K562 (cell line): ENCODE results near the gene DMAC1. TPM values are rescaled to one million over a fixed set of nuclear protein-coding genes. Genes with fewer than 3 reads are reported as not detected.

ENCODE experiments used
- ATAC-seq: fragments of 200-7000 bp; cut with Tn5 transposase; 3 replicates; pipeline ENCODE4 v1.9.1; 2020; ENCODE audit warnings: moderate library complexity
- BruUV-seq: library from RNA; stranded (reverse); fragments of 400-500 nt; replicated peaks from 2 replicates; lab custom pipeline; 2021; lab: Mats Ljungman, UMichigan
- CTCF ChIA-PET: fragments of 300-600 bp; formaldehyde crosslinking; extraction: SDS; loops from one replicate; lab custom pipeline; 2021; ENCODE audit warnings: low intra/inter-chr PET ratio; lab: Yijun Ruan, JAX
- POLR2A ChIA-PET: fragments of 300-600, 350-650 bp; sonication (Branson Sonifier 250); formaldehyde crosslinking; extraction: SDS; loops from one replicate; lab custom pipeline; 2021; ENCODE audit warnings: antibody characterized with exemption, inconsistent platforms; lab: Yijun Ruan, JAX
- DNase-seq, 4 experiments: peaks; one replicate each; pipeline versions ENCODE4 v3.0.0 to v3.0.0-alpha.2; 2011 to 2018; ENCODE audit warnings: low spot score in 3 of 4, mixed read lengths in 3 of 4; ENCODE audit errors: extremely low read depth in 1 of 4
- FAIRE-seq: peaks from 2 replicates; lab custom pipeline; 2011; peaks lifted over from hg19 to GRCh38; lab: Jason Lieb, UNC
- H2AFZ ChIP-seq: 2 replicates; pipeline ENCODE4 v1.6.0; 2011; ENCODE audit warnings: low read depth, low read length, control low read depth, inconsistent platforms
- H3K27ac ChIP-seq: fragments of 200-600 bp; 3 replicates; pipeline ENCODE4 v1.8.0; 2011; ENCODE audit warnings: low read depth, mild to moderate bottlenecking, control low read depth, inconsistent platforms, low read length, moderate library complexity, mixed read lengths; ENCODE audit errors: extremely low read depth
- H3K27me3 ChIP-seq, 2 experiments: fragments of 300-600 bp in 1 of 2; 2 replicates in 1 of 2; 3 replicates in 1 of 2; pipeline versions ENCODE4 v1.6.0 to v1.8.0; 2011; ENCODE audit warnings: inconsistent platforms in 2 of 2, low read length in 2 of 2, mild to moderate bottlenecking in 1 of 2, mixed read lengths in 1 of 2, moderate library complexity in 1 of 2; ENCODE audit not compliant: control insufficient read depth in 2 of 2, insufficient read depth in 2 of 2
- H3K36me3 ChIP-seq: fragments of 300-600 bp; 3 replicates; pipeline ENCODE4 v1.8.0; 2011; ENCODE audit warnings: mild to moderate bottlenecking, low read length, inconsistent platforms; ENCODE audit not compliant: control insufficient read depth, insufficient read depth
- H3K4me1 ChIP-seq, 2 experiments: fragments of 200-600 bp in 1 of 2; replicated peaks in 1 of 2; 2 replicates in 1 of 2; 3 replicates in 1 of 2; pipeline versions ENCODE4 v1.5.1 to v1.8.0; 2011; ENCODE audit warnings: inconsistent platforms in 2 of 2, low read length in 2 of 2, mild to moderate bottlenecking in 1 of 2, mixed read lengths in 1 of 2, moderate library complexity in 1 of 2; ENCODE audit not compliant: control insufficient read depth in 2 of 2, insufficient read depth in 2 of 2
- H3K4me2 ChIP-seq: 2 replicates; pipeline ENCODE4 v1.6.1; 2011; ENCODE audit warnings: low read length, control low read depth, inconsistent platforms, mixed read lengths; ENCODE audit not compliant: insufficient read depth
- H3K4me3 ChIP-seq: fragments of 200-600 bp; sonication (generic), shearing (Covaris generic); 2 replicates; pipeline ENCODE4 v1.5.1; 2016; ENCODE audit warnings: control low read depth, inconsistent platforms
- H3K79me2 ChIP-seq: fragments of 200-600 bp; 3 replicates; pipeline ENCODE4 v1.8.0; 2011; ENCODE audit warnings: low read length, inconsistent platforms; ENCODE audit not compliant: control insufficient read depth, insufficient read depth
- H3K9ac ChIP-seq, 2 experiments: 2 replicates each; pipeline versions ENCODE4 v1.6.0 to v1.6.1; 2011; ENCODE audit warnings: low read depth in 2 of 2, low read length in 2 of 2, control low read depth in 1 of 2, inconsistent platforms in 1 of 2, mild to moderate bottlenecking in 1 of 2, mixed read lengths in 1 of 2; ENCODE audit not compliant: insufficient read depth in 1 of 2
- H3K9me1 ChIP-seq: one replicate; pipeline ENCODE4 v1.6.0; 2011; ENCODE audit warnings: inconsistent platforms, mild to moderate bottlenecking, low read length, moderate library complexity; ENCODE audit not compliant: control insufficient read depth, insufficient read depth
- H3K9me3 ChIP-seq: replicated peaks from 2 replicates; pipeline ENCODE4 v1.5.1; 2011; ENCODE audit warnings: low read depth, low read length, inconsistent platforms; ENCODE audit not compliant: control insufficient read depth, insufficient read depth
- H4K20me1 ChIP-seq: replicated peaks from 2 replicates; pipeline ENCODE4 v1.6.1; 2011; ENCODE audit warnings: low read length, inconsistent platforms, mixed read lengths; ENCODE audit not compliant: control insufficient read depth, insufficient read depth
- E2F8 ChIP-seq: fragments of 450-650 bp; IDR thresholded peaks from 2 replicates; pipeline ENCODE4 v1.7.1; 2018; ENCODE audit warnings: mild to moderate bottlenecking, low read depth; ENCODE audit not compliant: partially characterized antibody
- NR1H2 ChIP-seq: sonication (generic); formaldehyde crosslinking; IDR thresholded peaks from 2 replicates; pipeline ENCODE4 v1.4.0; 2020; ENCODE audit warnings: mild to moderate bottlenecking, missing genetic modification reagents
- NR2C2 ChIP-seq, 2 experiments: fragments of 200-800 bp in 1 of 2; sonication (Bioruptor generic) in 1 of 2; sonication (generic) in 1 of 2; formaldehyde crosslinking in 1 of 2; IDR thresholded peaks; 2 replicates each; pipeline versions ENCODE4 v1.6.1 to v1.8.0; 2016 to 2022; ENCODE audit warnings: mild to moderate bottlenecking in 1 of 2, missing compliant biosample characterization in 1 of 2, missing genetic modification characterization in 1 of 2, missing genetic modification reagents in 1 of 2
- THRB ChIP-seq: fragments of 450-650 bp; formaldehyde crosslinking; conservative IDR thresholded peaks from 2 replicates; pipeline ENCODE4 v1.4.0; 2022; ENCODE audit warnings: mild to moderate bottlenecking, missing genetic modification characterization
- ZFPM2 ChIP-seq: fragments of 250-450 bp; sonication (Bioruptor Pico); IDR thresholded peaks from 2 replicates; pipeline ENCODE4 v1.5.1; 2022; ENCODE audit warnings: mild to moderate bottlenecking
- ZNF583 ChIP-seq: fragments of 250-450 bp; sonication (Bioruptor Pico); IDR thresholded peaks from 2 replicates; pipeline ENCODE4 v1.4.0; 2020
- WGBS: fragments of 100-300 bp; shearing (Covaris generic); methylation state at CpG from one replicate; pipeline ENCODE4 v1.1.6; 2016; ENCODE audit warnings: low coverage, mixed read lengths; ENCODE audit not compliant: insufficient coverage; ENCODE audit errors: missing lambda C conversion rate; 5-methylcytosine and 5-hydroxymethylcytosine counted together
- in situ Hi-C: fragments of 300-500 bp; cut with MboI; formaldehyde crosslinking; loops from 4 replicates; pipeline ENCODE4 v1.15.0; 2018; ENCODE audit warnings: inconsistent platforms, mixed read lengths
- intact Hi-C: fragments of 100-400 bp; cut with micrococcal nuclease; formaldehyde crosslinking; loops from 2 replicates; pipeline ENCODE4 v1.14.2; 2022
- polyA plus RNA-seq, 8 experiments: library from polyadenylated mRNA; depleted of rRNA in 4 of 8; stranded (reverse) in 5 of 8; unstranded in 3 of 8; fragments of >200 nt; fragmentation: Nextera tagmentation in 2 of 8; fragmentation: Illumina TruSeq in 1 of 8; extraction: Ambion mirVana in 2 of 8; extraction: Trizol in 1 of 8; gene quantifications; 2 replicates each; pipeline versions ENCODE4 v1.2.1 to v1.2.3, GENCODE V29; 2011 to 2014; ENCODE audit warnings: inconsistent platforms in 1 of 8, missing spikeins in 1 of 8
- total RNA-seq, 7 experiments: library from RNA; depleted of rRNA in 6 of 7; stranded (reverse); fragments of >200 nt in 6 of 7; fragmentation: Illumina TruSeq in 2 of 7; extraction: Trizol in 2 of 7; gene quantifications; 2 replicates each; pipeline versions ENCODE4 v1.2.1 to v1.2.3, GENCODE V29; 2011 to 2021; ENCODE audit warnings: low replicate concordance in 1 of 7

Gene DMAC1
- total and polyA plus RNA-seq, 9 of the 15 experiments (the other 6 are each of a cell fraction or from before 2014, with no cell fraction given), result 15.9 to 94.4 (median 38.4) TPM

GRCh38 chr9:7802666-7803065, 3.1 kb upstream of the DMAC1 start:
- no TSS peak for BruUV-seq
- FAIRE-seq, result no peak
- H3K9me1 ChIP-seq, result no peaks in the 10 kb centered on the region
- H3K4me1 ChIP-seq, result no peaks in the 10 kb centered on the region; a peak in 1 of 5 replicates
- H3K36me3 ChIP-seq, result peaks cover 2% of the 10 kb centered on the region; the same call in 1 of the 3 replicates
- H3K4me3 ChIP-seq, result no peak overlapping the region
- in situ Hi-C loops, result no loop called here
- no peak overlapping the region for H3K27ac ChIP-seq
- H3K79me2 ChIP-seq, result peaks cover 15% of the 10 kb centered on the region
- no peaks in the 10 kb centered on the region for H4K20me1 ChIP-seq
- no peak overlapping the region for H2AFZ ChIP-seq
- no peak for DNase-seq
- ChIA-PET POLR2A (no interaction called here), CTCF (no interaction called here)
- H3K27me3 ChIP-seq, result no peaks in the 10 kb centered on the region
- no peak overlapping the region for H3K4me2 ChIP-seq
- intact Hi-C loops, result no loop called here
- TF ChIP-seq THRB (CRISPR knock-in tag), result no peak
- no peak for TF ChIP-seq NR1H2
- TF ChIP-seq ZFPM2, result no peak
- no peaks in the 10 kb centered on the region for H3K9me3 ChIP-seq
- H3K9ac ChIP-seq, result no peak overlapping the region
- ATAC-seq, result no peak

GRCh38 chr9:7799944-7800285, 337 bp upstream of the DMAC1 start:
- Histone ChIP-seq H3K27ac (no peak overlapping the region), H3K9me3 (no peaks in the 10 kb centered on the region), H3K36me3 (peaks cover 27% of the 10 kb centered on the region; the same call in 2 of the 3 replicates), H3K4me1 (no peaks in the 10 kb centered on the region; a peak in 1 of 5 replicates), H3K9me1 (no peaks in the 10 kb centered on the region), H3K27me3 (no peaks in the 10 kb centered on the region), H2AFZ (peak overlapping the region; percentile 89), H4K20me1 (no peaks in the 10 kb centered on the region), H3K9ac (peak overlapping the region in 1 of 2 experiments; percentile 89; a peak in 1 of 4 replicates), H3K4me3 (peak overlapping the region; percentile 75; the same call in 1 of the 2 replicates), H3K79me2 (peaks cover 19% of the 10 kb centered on the region), H3K4me2 (peak overlapping the region; percentile 70)
- TF ChIP-seq E2F8 (no peak), NR2C2 (CRISPR knock-in tag; IDR thresholded peaks at IDR 0.05) (no peak), NR2C2 (tag; IDR thresholded peaks at IDR 0.05) (no peak; the same call in 1 of the 2 replicates), ZNF583 (no peak)
- DNase-seq (no peak), FAIRE-seq (no peak), ATAC-seq (peak; percentile 50)
- ChIA-PET CTCF (no interaction called here), POLR2A (interaction anchor here (0.7 kb wide), 1 partner anchor 10 kb away, joined by 3 read pairs; no protein-coding TSS in a partner anchor)
- intact Hi-C loops (loop anchor here (1.0 kb wide), 1 partner anchor 13 kb away; no protein-coding TSS in a partner anchor), in situ Hi-C loops (no loop called here)
- 75% methylated on average over 2 of the region's 8 CpGs for WGBS
- no TSS peak for BruUV-seq
